ENCODE measurements around the gene HECA.

GRCh38 chr6:139145661-139146060, 10.8 kb downstream of the HECA start:
- no peak for TF ChIP-seq EZH2 (IDR thresholded peaks at IDR 0.05; ENCODE audit: borderline replicate concordance)
- no peak for TF ChIP-seq CTCF (IDR thresholded peaks at IDR 0.05; ENCODE audit: poor library complexity)
- TF ChIP-seq EZH2phosphoT487 (IDR thresholded peaks at IDR 0.05; ENCODE audit: low read depth, severe bottlenecking, unreplicated experiment), result no peak

Measured in hepatocyte (in vitro differentiated cells).